ENCODE measurements around the gene ERCC5. TPM values are rescaled to one million over a fixed set of nuclear protein-coding genes. Genes with fewer than 3 reads are reported as not detected.

ERCC5 gene
- total RNA-seq, 1 donor: 99.2 TPM

DNA sequence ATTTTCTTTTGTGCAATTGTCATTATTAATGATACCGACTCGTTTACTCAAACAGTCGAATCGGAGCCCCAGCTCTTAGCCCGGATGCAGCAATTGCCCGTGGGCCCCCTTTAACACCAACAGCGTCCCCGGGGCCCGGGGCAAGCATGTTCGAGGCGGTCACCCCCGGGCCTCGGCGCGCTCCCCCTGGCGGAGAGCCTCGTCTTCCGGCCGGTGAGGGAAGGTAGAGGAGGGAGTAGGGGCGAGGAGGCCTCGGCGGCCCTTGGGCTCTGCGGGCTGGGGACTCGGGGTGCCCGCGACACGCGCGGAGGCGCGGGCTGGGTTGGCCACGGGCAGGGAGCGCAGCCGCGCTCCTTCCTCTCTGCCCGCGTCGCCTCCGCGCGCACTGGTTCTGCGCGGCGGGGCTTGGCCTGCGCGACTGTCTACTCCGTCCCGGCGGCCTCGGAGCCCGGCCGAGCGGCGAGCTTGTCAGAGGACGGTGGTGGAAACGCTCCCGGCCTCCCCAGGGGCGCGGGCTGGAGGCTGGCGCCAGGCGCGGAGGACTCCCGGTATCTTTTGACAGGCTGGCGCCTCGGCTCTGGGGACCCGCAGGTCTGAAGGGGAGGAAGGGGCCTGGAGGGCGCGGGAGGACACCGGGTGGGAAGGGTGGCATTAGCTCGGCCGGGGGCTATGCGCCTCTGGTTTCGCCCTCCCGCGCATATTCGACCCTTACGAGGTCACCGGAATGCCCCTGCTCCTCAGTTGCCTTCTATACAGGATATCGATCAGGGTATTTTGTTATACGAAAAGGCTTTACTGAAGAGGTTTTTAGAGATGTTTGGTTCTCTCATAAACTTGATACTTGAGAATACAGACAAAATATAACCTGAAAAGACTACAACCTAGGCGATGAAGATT, 45.4 kb upstream of the ERCC5 start:
- H3K4me1 ChIP-seq (ENCODE audit: insufficient read depth, low read length): peaks cover 8% of the 10 kb centered on the region
- H2AFZ ChIP-seq (ENCODE audit: low read length): peak overlapping the region; percentile 99
- H3K4me3 ChIP-seq (ENCODE audit: insufficient read depth, low read length): peak overlapping the region; percentile 94
- TF ChIP-seq, protein P1, sequence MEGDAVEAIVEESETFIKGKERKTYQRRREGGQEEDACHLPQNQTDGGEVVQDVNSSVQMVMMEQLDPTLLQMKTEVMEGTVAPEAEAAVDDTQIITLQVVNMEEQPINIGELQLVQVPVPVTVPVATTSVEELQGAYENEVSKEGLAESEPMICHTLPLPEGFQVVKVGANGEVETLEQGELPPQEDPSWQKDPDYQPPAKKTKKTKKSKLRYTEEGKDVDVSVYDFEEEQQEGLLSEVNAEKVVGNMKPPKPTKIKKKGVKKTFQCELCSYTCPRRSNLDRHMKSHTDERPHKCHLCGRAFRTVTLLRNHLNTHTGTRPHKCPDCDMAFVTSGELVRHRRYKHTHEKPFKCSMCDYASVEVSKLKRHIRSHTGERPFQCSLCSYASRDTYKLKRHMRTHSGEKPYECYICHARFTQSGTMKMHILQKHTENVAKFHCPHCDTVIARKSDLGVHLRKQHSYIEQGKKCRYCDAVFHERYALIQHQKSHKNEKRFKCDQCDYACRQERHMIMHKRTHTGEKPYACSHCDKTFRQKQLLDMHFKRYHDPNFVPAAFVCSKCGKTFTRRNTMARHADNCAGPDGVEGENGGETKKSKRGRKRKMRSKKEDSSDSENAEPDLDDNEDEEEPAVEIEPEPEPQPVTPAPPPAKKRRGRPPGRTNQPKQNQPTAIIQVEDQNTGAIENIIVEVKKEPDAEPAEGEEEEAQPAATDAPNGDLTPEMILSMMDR (IDR thresholded peaks at IDR 0.05; ENCODE audit: extremely low read depth, low read depth, low read length): peak; percentile 63
- H3K36me3 ChIP-seq (ENCODE audit: insufficient read depth, low read length): peaks cover 3% of the 10 kb centered on the region
- H3K27ac ChIP-seq (ENCODE audit: low read depth, low read length): peak overlapping the region; percentile 54
- peak overlapping the region; percentile 97 for H3K4me2 ChIP-seq (ENCODE audit: insufficient read depth, low read length)
- peaks cover 82% of the 10 kb centered on the region for H3K79me2 ChIP-seq (ENCODE audit: insufficient read depth, low read length)
- no peaks in the 10 kb centered on the region for H3K9me3 ChIP-seq (ENCODE audit: low read depth, low read length)
- H4K20me1 ChIP-seq (ENCODE audit: insufficient read depth, low read length): no peaks in the 10 kb centered on the region
- peak; percentile 98 for DNase-seq (ENCODE audit: insufficient read length, low spot score, missing footprints)
- H3K27me3 ChIP-seq (ENCODE audit: insufficient read depth, low read length): no peaks in the 10 kb centered on the region

- H4K20me1 ChIP-seq (ENCODE audit: insufficient read depth, low read length): no peaks in the 10 kb centered on the region
- peaks cover 87% of the 10 kb centered on the region for H3K79me2 ChIP-seq (ENCODE audit: insufficient read depth, low read length)
- no peak for DNase-seq (ENCODE audit: insufficient read length, low spot score, missing footprints)
Measured at GRCh38 chr13:102805680-102806079, 40.2 kb upstream of the ERCC5 start.

GRCh38 chr13:102807699-102808098, 38.1 kb upstream of the ERCC5 start:
- Histone ChIP-seq H3K4me3 (ENCODE audit: insufficient read depth, low read length) (no peak overlapping the region), H3K4me2 (ENCODE audit: insufficient read depth, low read length) (no peak overlapping the region), H2AFZ (ENCODE audit: low read length) (no peak overlapping the region), H3K27ac (ENCODE audit: low read depth, low read length) (no peak overlapping the region), H3K4me1 (ENCODE audit: insufficient read depth, low read length) (peaks cover 5% of the 10 kb centered on the region), H3K79me2 (ENCODE audit: insufficient read depth, low read length) (peaks cover 85% of the 10 kb centered on the region), H3K27me3 (ENCODE audit: insufficient read depth, low read length) (no peaks in the 10 kb centered on the region), H3K9me3 (ENCODE audit: low read depth, low read length) (no peaks in the 10 kb centered on the region), H4K20me1 (ENCODE audit: insufficient read depth, low read length) (no peaks in the 10 kb centered on the region), H3K36me3 (ENCODE audit: insufficient read depth, low read length) (no peaks in the 10 kb centered on the region)
- no peak for DNase-seq (ENCODE audit: insufficient read length, low spot score, missing footprints)
- TF ChIP-seq, protein P1 (IDR thresholded peaks at IDR 0.05; ENCODE audit: extremely low read depth, low read depth, low read length): no peak

More at GRCh38 chr13:102805680-102806079, 40.2 kb upstream of the ERCC5 start:
- no peaks in the 10 kb centered on the region for H3K36me3 ChIP-seq (ENCODE audit: insufficient read depth, low read length)
- H3K4me1 ChIP-seq (ENCODE audit: insufficient read depth, low read length): peaks cover 3% of the 10 kb centered on the region
- H3K27me3 ChIP-seq (ENCODE audit: insufficient read depth, low read length): no peaks in the 10 kb centered on the region
- no peak overlapping the region for H3K4me2 ChIP-seq (ENCODE audit: insufficient read depth, low read length)
- TF ChIP-seq, protein P1 (IDR thresholded peaks at IDR 0.05; ENCODE audit: extremely low read depth, low read depth, low read length): no peak
- H3K4me3 ChIP-seq (ENCODE audit: insufficient read depth, low read length): no peak overlapping the region
- H3K27ac ChIP-seq (ENCODE audit: low read depth, low read length): no peak overlapping the region
- no peaks in the 10 kb centered on the region for H3K9me3 ChIP-seq (ENCODE audit: low read depth, low read length)
- no peak overlapping the region for H2AFZ ChIP-seq (ENCODE audit: low read length)

DNA sequence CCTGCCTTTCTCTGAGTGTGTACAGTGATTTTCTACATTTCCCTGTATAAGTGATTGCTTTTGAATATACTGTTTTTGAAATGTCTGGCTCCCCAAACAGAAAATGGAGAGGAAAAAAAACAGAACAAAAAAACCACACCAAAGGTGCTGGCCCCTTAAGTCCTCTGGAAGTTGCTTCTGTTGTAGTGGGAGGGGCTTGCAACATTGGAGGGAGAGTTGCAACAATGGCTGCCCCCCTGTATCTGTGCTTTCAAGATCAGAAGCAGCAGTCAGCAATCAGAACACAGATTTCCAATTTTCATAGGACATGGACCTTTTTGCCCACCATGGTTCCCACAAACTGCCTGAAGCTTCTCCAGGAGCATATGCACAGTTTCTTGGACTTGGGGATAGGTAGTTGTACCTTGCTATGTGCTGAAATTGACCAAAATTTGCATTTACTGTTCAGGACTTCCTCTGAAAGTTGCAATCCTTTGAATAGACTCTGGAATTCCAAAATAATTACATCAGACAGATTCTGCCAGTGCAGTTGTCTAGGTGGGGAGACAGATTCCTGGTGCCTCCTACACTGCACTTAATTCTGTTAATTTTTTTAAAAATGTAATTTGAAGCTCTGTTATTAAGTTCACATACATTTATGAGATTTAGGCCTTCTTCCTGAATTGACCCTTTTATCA, 33.1 kb upstream of the ERCC5 start:
- no peak overlapping the region for H3K27ac ChIP-seq (ENCODE audit: low read depth, low read length)
- DNase-seq (ENCODE audit: insufficient read length, low spot score, missing footprints): peak; percentile 19

More for the DNA sequence above, 33.1 kb upstream of the ERCC5 start:
- Histone ChIP-seq H3K79me2 (ENCODE audit: insufficient read depth, low read length) (peaks cover 68% of the 10 kb centered on the region), H3K9me3 (ENCODE audit: low read depth, low read length) (no peaks in the 10 kb centered on the region), H3K4me1 (ENCODE audit: insufficient read depth, low read length) (peaks cover 9% of the 10 kb centered on the region), H3K27me3 (ENCODE audit: insufficient read depth, low read length) (no peaks in the 10 kb centered on the region), H2AFZ (ENCODE audit: low read length) (peak overlapping the region; percentile 11), H4K20me1 (ENCODE audit: insufficient read depth, low read length) (no peaks in the 10 kb centered on the region), H3K36me3 (ENCODE audit: insufficient read depth, low read length) (peaks cover 7% of the 10 kb centered on the region), H3K4me3 (ENCODE audit: insufficient read depth, low read length) (no peak overlapping the region), H3K4me2 (ENCODE audit: insufficient read depth, low read length) (peak overlapping the region; percentile 37)
- TF ChIP-seq, protein P1 (IDR thresholded peaks at IDR 0.05; ENCODE audit: extremely low read depth, low read depth, low read length): no peak
